CD4-positive, alpha-beta T cell (primary cell): ENCODE results near the gene DAD1. TPM values are rescaled to one million over a fixed set of nuclear protein-coding genes. Genes with fewer than 3 reads are reported as not detected.

Experiments used
- ATAC-seq: fragments of 200-7000 bp; cut with Tn5 transposase; one replicate; pipeline ENCODE4 v1.10.0; 2022; ENCODE audit warnings: mild to moderate bottlenecking; ENCODE audit not compliant: poor library complexity
- CTCF ChIA-PET: fragments of 350-600 bp; sonication (Branson Sonifier 250); formaldehyde crosslinking; loops from one replicate; lab custom pipeline; 2021; ENCODE audit warnings: antibody characterized with exemption, inconsistent platforms; lab: Charles Lee
- POLR2A ChIA-PET: fragments of 350-600 bp; sonication (Branson Sonifier 250); formaldehyde crosslinking; loops from one replicate; lab custom pipeline; 2021; ENCODE audit warnings: antibody characterized with exemption, inconsistent platforms; lab: Charles Lee
- DNase-seq, 14 experiments: peaks; one replicate each; pipeline ENCODE4 v3.0.0-alpha.2; 2013 to 2020; ENCODE audit warnings: mixed read lengths in 2 of 14
- H3K27ac ChIP-seq, 2 donors: one replicate each; pipeline versions ENCODE4 v1.5.1 to v1.7.0; 2013; ENCODE audit warnings: low read length in 2 of 2, low read depth in 1 of 2, mild to moderate bottlenecking in 1 of 2
- H3K27me3 ChIP-seq, 2 experiments: 1 replicate in 1 of 2; 2 replicates in 1 of 2; pipeline versions ENCODE4 v1.6.1 to v1.7.0; 2013; ENCODE audit warnings: low read length in 2 of 2, control low read depth in 1 of 2, mild to moderate bottlenecking in 1 of 2, moderate library complexity in 1 of 2; ENCODE audit not compliant: insufficient read depth in 2 of 2, control insufficient read depth in 1 of 2
- H3K36me3 ChIP-seq: one replicate; pipeline ENCODE4 v1.6.1; 2013; ENCODE audit warnings: low read length, control low read depth; ENCODE audit not compliant: insufficient read depth
- H3K4me1 ChIP-seq: one replicate; pipeline ENCODE4 v1.6.1; 2013; ENCODE audit warnings: low read length, control low read depth; ENCODE audit not compliant: insufficient read depth
- H3K4me3 ChIP-seq: one replicate; pipeline ENCODE4 v1.5.1; 2013; ENCODE audit warnings: mild to moderate bottlenecking, low read length, moderate library complexity
- H3K9me3 ChIP-seq, 2 experiments: 1 replicate in 1 of 2; 2 replicates in 1 of 2; pipeline versions ENCODE4 v1.6.1 to v1.7.0; 2013; ENCODE audit warnings: low read length in 2 of 2, mild to moderate bottlenecking in 2 of 2, control low read depth in 1 of 2, moderate library complexity in 1 of 2; ENCODE audit not compliant: control insufficient read depth in 1 of 2, insufficient read depth in 1 of 2
- H3K27ac Mint-ChIP-seq: one replicate; pipeline ENCODE4 v1.8.0; 2020; ENCODE audit warnings: mixed read lengths
- H3K27me3 Mint-ChIP-seq: one replicate; pipeline ENCODE4 v1.8.0; 2021; ENCODE audit warnings: mixed read lengths
- H3K36me3 Mint-ChIP-seq: one replicate; pipeline ENCODE4 v1.8.0; 2021; ENCODE audit warnings: low read depth, mixed read lengths
- H3K4me1 Mint-ChIP-seq: one replicate; pipeline ENCODE4 v1.8.0; 2021; ENCODE audit warnings: low read depth, mixed read lengths
- H3K4me3 Mint-ChIP-seq: one replicate; pipeline ENCODE4 v1.8.0; 2020; ENCODE audit warnings: mild to moderate bottlenecking, mixed read lengths
- H3K9me3 Mint-ChIP-seq: one replicate; pipeline ENCODE4 v1.8.0; 2020; ENCODE audit warnings: mixed read lengths
- CTCF ChIP-seq: fragments of 200-600 bp; IDR thresholded peaks from one replicate; pipeline ENCODE4 v1.8.0; 2022; ENCODE audit warnings: antibody characterized with exemption, mild to moderate bottlenecking
- intact Hi-C, 2 experiments: fragments of 100-400 bp; cut with DNase I in 1 of 2; cut with micrococcal nuclease in 1 of 2; formaldehyde crosslinking; loops; one replicate each; pipeline versions ENCODE4 v1.15.1 to v1.9.0; 2023 to 2025; cut with DNase I, micrococcal nuclease
- total RNA-seq, 174 experiments: library from RNA in 2 of 174; stranded (reverse) in 2 of 174; gene quantifications; one replicate each; pipeline ENCODE4 v1.2.3 and lab custom pipeline; 2021 to 2026

Gene DAD1
- total RNA-seq, 2 experiments from 2014 or later = 41.8 to 44.1 TPM

GRCh38 chr14:22531451-22532344 lies 57.3 kb downstream of the DAD1 start:
- Histone ChIP-seq H3K4me3 (peak overlapping the region; percentile 61), H3K27ac (peak overlapping the region; percentile 52 to 99), H3K27me3 (no peaks in the 10 kb centered on the region), H3K4me1 (peaks cover 79% of the 10 kb centered on the region), H3K9me3 (no peaks in the 10 kb centered on the region), H3K36me3 (peaks cover 97% of the 10 kb centered on the region)
- Mint-ChIP-seq H3K9me3 (no peaks in the 10 kb centered on the region), H3K4me1 (peaks cover 95% of the 10 kb centered on the region), H3K27ac (peak overlapping the region; percentile 93), H3K27me3 (no peaks in the 10 kb centered on the region), H3K36me3 (peaks cover 97% of the 10 kb centered on the region), H3K4me3 (peak overlapping the region; percentile 86)
- CTCF ChIA-PET = interaction anchor here (0.9 to 6.2 kb wide), 11 partner anchors 14 to 553 kb away, joined by 3 to 34 read pairs (median 4); no protein-coding TSS in a partner anchor
- DNase-seq (peak in 3 of 14 experiments; percentile 45 to 73 (median 48)), ATAC-seq (peak; percentile 51)
- POLR2A ChIA-PET = interaction anchor here (0.7 to 12.3 kb wide), 17 partner anchors 6 to 808 kb away, joined by 3 to 272 read pairs (median 9); partner anchors contain the start of gene DAD1
- intact Hi-C loops = loop anchor here in 1 of 2 experiments (1.0 to 2.0 kb wide), 4 partner anchors 8 to 13 kb away; no protein-coding TSS in a partner anchor
- no peak for TF ChIP-seq CTCF

GRCh38 chr14:22530127-22530526 lies 58.9 kb downstream of the DAD1 start:
- CTCF ChIA-PET = interaction anchor here (1.2 to 6.2 kb wide), 4 partner anchors 14 to 40 kb away, joined by 4 to 34 read pairs (median 21); no protein-coding TSS in a partner anchor
- H3K27me3 Mint-ChIP-seq = no peaks in the 10 kb centered on the region
- ATAC-seq = no peak
- H3K4me1 ChIP-seq = peaks cover 84% of the 10 kb centered on the region
- peak overlapping the region; percentile 52 to 99 for H3K27ac ChIP-seq
- DNase-seq = peak in 1 of 14 experiments; percentile 6
- peak overlapping the region; percentile 86 for H3K4me3 Mint-ChIP-seq
- H3K27me3 ChIP-seq = no peaks in the 10 kb centered on the region
- intact Hi-C loops = loop anchor here in 1 of 2 experiments (2.0 kb wide), 1 partner anchor 15 kb away; no protein-coding TSS in a partner anchor
- no peaks in the 10 kb centered on the region for H3K9me3 Mint-ChIP-seq
- peaks cover 96% of the 10 kb centered on the region for H3K36me3 ChIP-seq
- peak overlapping the region; percentile 61 for H3K4me3 ChIP-seq
- H3K4me1 Mint-ChIP-seq = peaks cover 95% of the 10 kb centered on the region
- no peaks in the 10 kb centered on the region for H3K9me3 ChIP-seq
- H3K27ac Mint-ChIP-seq = peak overlapping the region; percentile 93
- POLR2A ChIA-PET = interaction anchor here (0.9 to 12.3 kb wide), 8 partner anchors 10 to 678 kb away, joined by 3 to 272 read pairs (median 144); no protein-coding TSS in a partner anchor
- TF ChIP-seq CTCF = no peak
- peaks cover 97% of the 10 kb centered on the region for H3K36me3 Mint-ChIP-seq

GRCh38 chr14:22526744-22527143 lies 62.3 kb downstream of the DAD1 start:
- Mint-ChIP-seq H3K9me3 (no peaks in the 10 kb centered on the region), H3K27ac (peak overlapping the region; percentile 93), H3K4me1 (peaks cover 96% of the 10 kb centered on the region), H3K27me3 (no peaks in the 10 kb centered on the region), H3K36me3 (peaks cover 97% of the 10 kb centered on the region), H3K4me3 (peak overlapping the region; percentile 86)
- no peak for TF ChIP-seq CTCF
- H3K27ac ChIP-seq = peak overlapping the region; percentile 65 to 99
- intact Hi-C loops = loop anchor here in 1 of 2 experiments (10.0 kb wide), 1 partner anchor 302 kb away; no protein-coding TSS in a partner anchor
- H3K4me3 ChIP-seq = peak overlapping the region; percentile 61
- ChIA-PET POLR2A (interaction anchor here (1.1 to 12.3 kb wide), 14 partner anchors 7 to 804 kb away, joined by 3 to 272 read pairs (median 18); no protein-coding TSS in a partner anchor), CTCF (interaction anchor here (1.4 to 5.7 kb wide), 5 partner anchors 8 to 29 kb away, joined by 3 to 41 read pairs (median 4); no protein-coding TSS in a partner anchor)
- H3K36me3 ChIP-seq = peaks cover 94% of the 10 kb centered on the region
- DNase-seq (peak in 1 of 14 experiments; percentile 22), ATAC-seq (no peak)
- no peaks in the 10 kb centered on the region for H3K9me3 ChIP-seq
- H3K27me3 ChIP-seq = no peaks in the 10 kb centered on the region
- peaks cover 81% of the 10 kb centered on the region for H3K4me1 ChIP-seq
